ENCODE measurements around the gene SSTR1. TPM values are rescaled to one million over a fixed set of nuclear protein-coding genes. Genes with fewer than 3 reads are reported as not detected.

Gene SSTR1
- polyA plus RNA-seq, 3 donors = 1.0 to 2.1 (median 1.2) TPM

Other genes starting within 250 kb of the SSTR1 start
- 10 to 100 TPM; 11.8 to 60.2 (median 27.4) TPM for gene CLEC14A, start 48.2 kb downstream of the SSTR1 start, polyA plus RNA-seq